ENCODE results near the gene CYB5R3.

GRCh38 chr22:42636506-42636905, 12.7 kb downstream of the CYB5R3 start:
- no peak for TF ChIP-seq ZFP3 (CRISPR knock-in tag; IDR thresholded peaks at IDR 0.05)
- no peak for TF ChIP-seq OSR1 (CRISPR knock-in tag; IDR thresholded peaks at IDR 0.05)
- no peak for TF ChIP-seq CSDC2 (CRISPR knock-in tag; IDR thresholded peaks at IDR 0.05)
- no peak for TF ChIP-seq GLIS3 (CRISPR knock-in tag; IDR thresholded peaks at IDR 0.05)
- no peak for TF ChIP-seq CREB5 (CRISPR knock-in tag; IDR thresholded peaks at IDR 0.05; ENCODE audit: low read depth)
- no peak for TF ChIP-seq ZNF565 (CRISPR knock-in tag; conservative IDR thresholded peaks at IDR 0.05; ENCODE audit: low read depth)
- no peak for TF ChIP-seq ZNF8 (CRISPR knock-in tag; IDR thresholded peaks at IDR 0.05)
- TF ChIP-seq, protein P1, sequence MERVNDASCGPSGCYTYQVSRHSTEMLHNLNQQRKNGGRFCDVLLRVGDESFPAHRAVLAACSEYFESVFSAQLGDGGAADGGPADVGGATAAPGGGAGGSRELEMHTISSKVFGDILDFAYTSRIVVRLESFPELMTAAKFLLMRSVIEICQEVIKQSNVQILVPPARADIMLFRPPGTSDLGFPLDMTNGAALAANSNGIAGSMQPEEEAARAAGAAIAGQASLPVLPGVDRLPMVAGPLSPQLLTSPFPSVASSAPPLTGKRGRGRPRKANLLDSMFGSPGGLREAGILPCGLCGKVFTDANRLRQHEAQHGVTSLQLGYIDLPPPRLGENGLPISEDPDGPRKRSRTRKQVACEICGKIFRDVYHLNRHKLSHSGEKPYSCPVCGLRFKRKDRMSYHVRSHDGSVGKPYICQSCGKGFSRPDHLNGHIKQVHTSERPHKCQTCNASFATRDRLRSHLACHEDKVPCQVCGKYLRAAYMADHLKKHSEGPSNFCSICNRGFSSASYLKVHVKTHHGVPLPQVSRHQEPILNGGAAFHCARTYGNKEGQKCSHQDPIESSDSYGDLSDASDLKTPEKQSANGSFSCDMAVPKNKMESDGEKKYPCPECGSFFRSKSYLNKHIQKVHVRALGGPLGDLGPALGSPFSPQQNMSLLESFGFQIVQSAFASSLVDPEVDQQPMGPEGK (CRISPR knock-in tag; IDR thresholded peaks at IDR 0.05; ENCODE audit: borderline replicate concordance) = no peak
- no peak for TF ChIP-seq ISL1 (CRISPR knock-in tag; IDR thresholded peaks at IDR 0.05)
- TF ChIP-seq ARNTL (CRISPR knock-in tag; IDR thresholded peaks at IDR 0.05; ENCODE audit: borderline replicate concordance, low read depth) = no peak

Data from SK-N-SH treated with all-trans-retinoic acid at 6 μM for 48 hours (cell line).